SK-N-MC (cell line): ENCODE data around the gene ZBTB38.

Experiments used
- EZH2 ChIP-seq: fragments of 200-600 bp; sonication (generic); IDR thresholded peaks from one replicate; pipeline ENCODE4 v1.6.1; 2017; ENCODE audit warnings: antibody characterized with exemption
- FOXP2 ChIP-seq: optimal IDR thresholded peaks from 2 replicates; pipeline ENCODE3; 2011; ENCODE audit warnings: mild to moderate bottlenecking, moderate library complexity; ENCODE audit not compliant: insufficient read depth; ENCODE audit errors: extremely low read length, control extremely low read depth
- POLR2AphosphoS5 ChIP-seq: IDR thresholded peaks from 2 replicates; pipeline ENCODE4 v1.6.1; 2012; ENCODE audit warnings: mild to moderate bottlenecking, low read depth, low read length, borderline replicate concordance

GRCh38 chr3:141326123-141326522, 42.2 kb upstream of the ZBTB38 start:
- no peak for TF ChIP-seq POLR2AphosphoS5
- TF ChIP-seq EZH2: no peak
- no peak for TF ChIP-seq FOXP2
